Measurements from ENCODE around the gene UBE2D2.

DNA sequence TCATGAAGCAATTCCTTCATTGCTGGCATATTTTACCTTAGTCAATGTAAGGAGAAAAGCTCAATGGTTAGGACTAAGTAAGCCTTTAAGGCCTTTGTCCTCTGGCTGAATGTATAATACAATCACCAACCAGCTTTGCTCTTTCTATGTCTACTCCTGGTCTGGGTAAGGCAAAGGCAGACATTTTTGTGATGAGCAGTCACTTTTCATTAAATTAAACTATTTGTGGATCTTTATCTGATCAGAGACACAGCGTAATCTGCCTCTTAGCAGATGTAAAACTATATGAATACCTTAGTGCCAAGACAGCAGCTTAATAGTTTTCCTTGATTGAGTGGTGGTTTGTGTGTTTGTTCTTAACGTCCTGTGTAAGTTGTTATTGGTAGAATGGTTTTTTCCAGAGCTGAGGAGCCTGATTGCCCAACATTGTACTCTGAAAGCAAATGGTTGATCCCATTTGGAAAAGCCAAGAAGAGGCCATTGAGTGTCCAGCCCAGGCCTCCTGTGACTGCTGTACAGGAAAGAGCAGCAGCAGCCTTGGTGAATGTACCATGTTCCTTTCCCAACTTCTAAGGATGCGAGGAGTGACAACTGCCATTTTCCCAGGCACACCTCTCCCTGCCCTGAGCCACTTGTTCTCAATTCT lies 70.5 kb downstream of the UBE2D2 start:
- TF ChIP-seq, protein P1, sequence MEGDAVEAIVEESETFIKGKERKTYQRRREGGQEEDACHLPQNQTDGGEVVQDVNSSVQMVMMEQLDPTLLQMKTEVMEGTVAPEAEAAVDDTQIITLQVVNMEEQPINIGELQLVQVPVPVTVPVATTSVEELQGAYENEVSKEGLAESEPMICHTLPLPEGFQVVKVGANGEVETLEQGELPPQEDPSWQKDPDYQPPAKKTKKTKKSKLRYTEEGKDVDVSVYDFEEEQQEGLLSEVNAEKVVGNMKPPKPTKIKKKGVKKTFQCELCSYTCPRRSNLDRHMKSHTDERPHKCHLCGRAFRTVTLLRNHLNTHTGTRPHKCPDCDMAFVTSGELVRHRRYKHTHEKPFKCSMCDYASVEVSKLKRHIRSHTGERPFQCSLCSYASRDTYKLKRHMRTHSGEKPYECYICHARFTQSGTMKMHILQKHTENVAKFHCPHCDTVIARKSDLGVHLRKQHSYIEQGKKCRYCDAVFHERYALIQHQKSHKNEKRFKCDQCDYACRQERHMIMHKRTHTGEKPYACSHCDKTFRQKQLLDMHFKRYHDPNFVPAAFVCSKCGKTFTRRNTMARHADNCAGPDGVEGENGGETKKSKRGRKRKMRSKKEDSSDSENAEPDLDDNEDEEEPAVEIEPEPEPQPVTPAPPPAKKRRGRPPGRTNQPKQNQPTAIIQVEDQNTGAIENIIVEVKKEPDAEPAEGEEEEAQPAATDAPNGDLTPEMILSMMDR (conservative IDR thresholded peaks at IDR 0.05; ENCODE audit: low read length): no peak
- TF ChIP-seq EZH2phosphoT487 (IDR thresholded peaks at IDR 0.05; ENCODE audit: borderline replicate concordance, low read depth, low read length): no peak
